ENCODE measurements around the gene POLE.

- TF ChIP-seq, protein P1, sequence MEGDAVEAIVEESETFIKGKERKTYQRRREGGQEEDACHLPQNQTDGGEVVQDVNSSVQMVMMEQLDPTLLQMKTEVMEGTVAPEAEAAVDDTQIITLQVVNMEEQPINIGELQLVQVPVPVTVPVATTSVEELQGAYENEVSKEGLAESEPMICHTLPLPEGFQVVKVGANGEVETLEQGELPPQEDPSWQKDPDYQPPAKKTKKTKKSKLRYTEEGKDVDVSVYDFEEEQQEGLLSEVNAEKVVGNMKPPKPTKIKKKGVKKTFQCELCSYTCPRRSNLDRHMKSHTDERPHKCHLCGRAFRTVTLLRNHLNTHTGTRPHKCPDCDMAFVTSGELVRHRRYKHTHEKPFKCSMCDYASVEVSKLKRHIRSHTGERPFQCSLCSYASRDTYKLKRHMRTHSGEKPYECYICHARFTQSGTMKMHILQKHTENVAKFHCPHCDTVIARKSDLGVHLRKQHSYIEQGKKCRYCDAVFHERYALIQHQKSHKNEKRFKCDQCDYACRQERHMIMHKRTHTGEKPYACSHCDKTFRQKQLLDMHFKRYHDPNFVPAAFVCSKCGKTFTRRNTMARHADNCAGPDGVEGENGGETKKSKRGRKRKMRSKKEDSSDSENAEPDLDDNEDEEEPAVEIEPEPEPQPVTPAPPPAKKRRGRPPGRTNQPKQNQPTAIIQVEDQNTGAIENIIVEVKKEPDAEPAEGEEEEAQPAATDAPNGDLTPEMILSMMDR (IDR thresholded peaks at IDR 0.05) = no peak
- no peak for TF ChIP-seq ZFX (IDR thresholded peaks at IDR 0.05; ENCODE audit: borderline replicate concordance)
These were observed 42.6 kb upstream of the POLE start for GRCh38 chr12:132729541-132730320.

Data from 22Rv1 (cell line).